Epithelial cell of esophagus (primary cell): ENCODE data around the gene SHC3.
A peak's percentile ranks its signal among the peaks of the same experiment; 100 is the strongest.

Experiments
- DNase-seq: peaks from one replicate; pipeline ENCODE4 v3.0.0; 2010; ENCODE audit warnings: low read depth
- H3K4me3 ChIP-seq: 2 replicates; pipeline ENCODE4 v1.5.1; 2011; ENCODE audit warnings: mild to moderate bottlenecking, low read length, control low read depth
- TF ChIP-seq, protein P1 (sequence below): IDR thresholded peaks from 2 replicates; pipeline ENCODE4 v1.5.1; 2011; ENCODE audit warnings: low read depth, mild to moderate bottlenecking, low read length, control low read depth, inconsistent platforms; ENCODE audit not compliant: insufficient read depth; ENCODE audit errors: missing control alignments

SHC3 gene

DNA sequence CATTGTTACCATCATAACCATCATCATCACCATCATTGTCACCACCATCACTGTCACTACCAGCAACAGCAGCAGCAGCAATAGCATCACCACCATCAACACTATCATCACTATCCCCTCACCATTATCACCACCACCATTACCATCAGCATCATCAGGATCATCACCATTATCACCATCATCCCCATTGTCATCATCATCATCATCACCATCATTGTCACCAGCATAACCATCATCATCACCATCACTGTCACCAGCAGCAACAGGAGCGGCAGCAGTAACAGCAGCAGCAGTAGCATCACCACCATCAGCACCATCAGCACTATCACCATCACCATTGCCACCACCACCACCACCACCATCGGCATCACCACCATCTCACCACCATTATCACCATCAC is 139.0 kb downstream of the SHC3 start:
- TF ChIP-seq, protein P1, sequence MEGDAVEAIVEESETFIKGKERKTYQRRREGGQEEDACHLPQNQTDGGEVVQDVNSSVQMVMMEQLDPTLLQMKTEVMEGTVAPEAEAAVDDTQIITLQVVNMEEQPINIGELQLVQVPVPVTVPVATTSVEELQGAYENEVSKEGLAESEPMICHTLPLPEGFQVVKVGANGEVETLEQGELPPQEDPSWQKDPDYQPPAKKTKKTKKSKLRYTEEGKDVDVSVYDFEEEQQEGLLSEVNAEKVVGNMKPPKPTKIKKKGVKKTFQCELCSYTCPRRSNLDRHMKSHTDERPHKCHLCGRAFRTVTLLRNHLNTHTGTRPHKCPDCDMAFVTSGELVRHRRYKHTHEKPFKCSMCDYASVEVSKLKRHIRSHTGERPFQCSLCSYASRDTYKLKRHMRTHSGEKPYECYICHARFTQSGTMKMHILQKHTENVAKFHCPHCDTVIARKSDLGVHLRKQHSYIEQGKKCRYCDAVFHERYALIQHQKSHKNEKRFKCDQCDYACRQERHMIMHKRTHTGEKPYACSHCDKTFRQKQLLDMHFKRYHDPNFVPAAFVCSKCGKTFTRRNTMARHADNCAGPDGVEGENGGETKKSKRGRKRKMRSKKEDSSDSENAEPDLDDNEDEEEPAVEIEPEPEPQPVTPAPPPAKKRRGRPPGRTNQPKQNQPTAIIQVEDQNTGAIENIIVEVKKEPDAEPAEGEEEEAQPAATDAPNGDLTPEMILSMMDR = no peak

DNA sequence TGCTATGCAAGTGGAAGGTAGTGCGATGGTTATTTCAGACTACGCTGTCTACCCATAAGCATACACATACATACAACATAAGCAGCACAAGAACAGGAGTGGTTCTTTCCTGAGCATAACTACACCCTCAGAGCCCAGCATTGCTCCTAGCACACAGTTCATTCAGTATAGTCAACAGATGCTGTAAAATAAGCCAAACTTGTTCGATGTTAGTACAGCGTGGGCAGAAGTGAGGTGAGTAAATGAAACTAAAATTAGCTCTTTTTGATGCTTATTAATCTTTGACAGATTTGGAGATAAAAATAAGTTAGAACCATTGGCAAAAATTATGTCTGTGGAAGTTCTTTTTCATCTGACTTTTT is 139.5 kb downstream of the SHC3 start:
- TF ChIP-seq, protein P1 = no peak
- no peak overlapping the region for H3K4me3 ChIP-seq
- DNase-seq = no peak

More for the DNA sequence above, 139.0 kb downstream of the SHC3 start:
- no peak overlapping the region for H3K4me3 ChIP-seq
- no peak for DNase-seq

DNA sequence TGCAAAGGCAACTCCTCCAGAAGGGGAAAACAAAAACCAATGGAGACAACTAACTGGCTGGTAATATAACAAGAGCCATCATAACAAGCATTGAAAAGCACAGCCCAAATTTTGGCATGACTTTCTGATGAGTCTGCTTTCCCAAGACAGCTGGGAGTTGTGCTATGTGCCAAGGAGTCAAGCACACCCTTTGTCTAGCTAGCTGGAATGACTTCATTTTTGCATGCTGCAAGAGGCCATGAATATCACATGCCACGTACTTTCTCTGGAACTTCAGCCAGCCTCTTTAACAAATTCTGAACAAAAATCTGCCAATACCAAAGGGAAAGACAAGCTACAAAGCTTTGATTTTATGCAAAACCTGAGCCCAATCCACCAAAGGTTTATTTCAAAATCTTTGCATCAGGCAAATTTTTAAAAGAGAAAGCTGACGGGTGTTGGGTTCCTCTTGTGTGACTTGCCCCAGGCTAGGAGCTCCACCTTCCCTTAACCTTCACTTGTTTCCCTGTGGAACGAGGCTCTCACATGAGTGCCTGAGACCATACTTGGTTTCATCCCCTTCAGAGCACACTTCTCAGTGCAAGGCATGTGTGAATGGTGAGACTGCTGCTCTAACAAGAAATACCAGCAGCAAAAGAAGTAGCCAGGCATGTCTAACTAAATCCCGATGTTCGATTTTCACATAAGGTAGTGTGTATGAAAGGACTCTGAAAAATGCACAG is 140.1 kb downstream of the SHC3 start:
- no peak overlapping the region for H3K4me3 ChIP-seq
- TF ChIP-seq, protein P1 = no peak
- DNase-seq = peak; percentile 78

DNA sequence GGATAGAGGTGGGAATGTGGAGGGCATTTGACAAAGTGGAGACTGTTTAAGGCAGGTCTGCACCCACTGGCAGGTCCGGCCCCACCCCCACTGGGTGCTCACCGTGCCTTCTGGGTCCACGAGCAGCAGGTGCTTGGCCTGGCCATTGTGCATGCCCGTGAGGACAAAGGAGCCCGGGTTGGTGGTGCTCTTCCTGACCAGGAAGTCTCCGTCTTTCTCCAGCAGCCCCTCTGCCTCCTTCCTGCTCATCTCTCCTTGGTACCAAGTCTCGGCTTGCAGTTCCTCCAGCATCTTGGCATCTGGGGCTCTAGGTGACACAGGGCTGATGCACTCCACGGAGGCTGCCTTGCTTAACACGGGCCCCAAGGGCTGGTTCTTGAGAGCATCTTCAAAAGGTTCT is 140.7 kb downstream of the SHC3 start:
- no peak overlapping the region for H3K4me3 ChIP-seq

DNA sequence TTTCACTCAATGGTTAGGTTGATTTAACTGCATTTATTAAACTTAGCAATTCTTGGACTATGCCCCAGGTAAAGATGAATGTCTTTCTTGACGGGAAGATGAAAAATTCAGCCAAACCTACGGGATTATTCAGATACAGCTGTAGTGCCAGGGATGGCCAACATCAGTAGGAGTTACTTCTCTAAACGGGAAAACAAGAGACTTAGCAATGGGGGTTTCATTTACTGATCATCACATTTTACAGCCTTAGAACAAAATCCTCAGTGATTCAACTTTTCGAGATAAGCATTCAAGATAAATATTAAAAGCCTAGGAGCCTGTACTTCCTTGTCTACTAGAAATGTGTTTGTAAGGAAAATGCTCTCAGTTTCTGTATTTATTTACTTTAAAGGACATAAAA is 141.3 kb downstream of the SHC3 start:
- no peak overlapping the region for H3K4me3 ChIP-seq
- TF ChIP-seq, protein P1 = no peak
- DNase-seq = no peak

More for the DNA sequence above, 140.7 kb downstream of the SHC3 start:
- TF ChIP-seq, protein P1 = no peak
- no peak for DNase-seq

DNA sequence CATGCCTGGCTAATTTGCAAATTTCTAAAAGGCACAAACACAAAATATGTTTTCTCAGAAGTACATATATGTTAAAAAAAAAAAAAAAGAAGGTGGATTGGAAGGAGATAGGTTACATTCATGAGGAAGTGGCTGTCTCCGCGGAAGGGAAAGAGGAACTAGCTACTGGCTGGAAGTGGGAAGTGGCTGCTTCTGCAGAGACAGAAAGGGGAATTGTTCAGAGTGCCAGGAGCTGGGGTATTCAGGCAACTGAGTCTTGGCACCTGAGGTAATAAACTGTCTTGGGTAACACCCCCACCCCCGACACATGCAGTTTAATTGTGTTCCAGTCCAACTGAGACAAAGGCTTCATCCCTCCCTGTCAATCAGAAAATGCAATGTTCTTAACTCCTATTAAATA is 141.7 kb downstream of the SHC3 start:
- no peak overlapping the region for H3K4me3 ChIP-seq
- TF ChIP-seq, protein P1 = no peak
- DNase-seq = no peak

- DNase-seq = no peak
- TF ChIP-seq, protein P1 = no peak
- H3K4me3 ChIP-seq = no peak overlapping the region
Measured at GRCh38 chr9:89036383-89036782, 142.2 kb downstream of the SHC3 start.
